GM18502 (cell line): ENCODE data around the gene PHLPP2.
A peak's percentile ranks its signal among the peaks of the same experiment; 100 is the strongest.

Source experiments
- ATAC-seq: cut with Tn5 transposase; IDR thresholded peaks from one replicate; pipeline ENCODE4 v1.9.1; 2021; ENCODE audit warnings: mild to moderate bottlenecking; ENCODE audit not compliant: unreplicated experiment, poor library complexity

Gene PHLPP2

GRCh38 chr16:71724320-71724751 is at the start of gene PHLPP2:
Gene PHLPP2, minus strand, starts transcription at chr16:71724701. Its CDS starts 9,906 bp downstream, at chr16:71714795.
- no peak for ATAC-seq

- ATAC-seq: no peak
These were observed 47.1 kb upstream of the PHLPP2 start for GRCh38 chr16:71771571-71771970.

- ATAC-seq: no peak
These were observed 44.7 kb upstream of the PHLPP2 start for GRCh38 chr16:71769222-71769621.

- no peak for ATAC-seq
These were observed 42.8 kb upstream of the PHLPP2 start for GRCh38 chr16:71767060-71767900.

- ATAC-seq: no peak
These were observed 37.7 kb upstream of the PHLPP2 start for GRCh38 chr16:71762186-71762585.

GRCh38 chr16:71761097-71761496 is 36.6 kb upstream of the PHLPP2 start:
- ATAC-seq: no peak

GRCh38 chr16:71758293-71758760 is 33.8 kb upstream of the PHLPP2 start:
- no peak for ATAC-seq

- no peak for ATAC-seq
These were observed 30.2 kb upstream of the PHLPP2 start for GRCh38 chr16:71754652-71755051.

- no peak for ATAC-seq
These were observed 29.6 kb upstream of the PHLPP2 start for GRCh38 chr16:71754108-71754507.

- ATAC-seq: no peak
These were observed 23.7 kb upstream of the PHLPP2 start for GRCh38 chr16:71748226-71748625.

GRCh38 chr16:71746442-71747046 is 22.0 kb upstream of the PHLPP2 start:
- ATAC-seq: no peak

- ATAC-seq: no peak
These were observed 14.4 kb upstream of the PHLPP2 start for GRCh38 chr16:71738855-71739254.

GRCh38 chr16:71737501-71737900 is 13.0 kb upstream of the PHLPP2 start:
- no peak for ATAC-seq

- ATAC-seq: no peak
These were observed 10.0 kb upstream of the PHLPP2 start for GRCh38 chr16:71734511-71734910.

- no peak for ATAC-seq
These were observed 8.1 kb upstream of the PHLPP2 start for GRCh38 chr16:71732587-71732986.

- no peak for ATAC-seq
These were observed 3.2 kb upstream of the PHLPP2 start for GRCh38 chr16:71727551-71728324.

GRCh38 chr16:71726476-71727315 is 2.2 kb upstream of the PHLPP2 start:
- ATAC-seq: no peak

GRCh38 chr16:71723537-71724319 is 773 bp downstream of the PHLPP2 start:
- ATAC-seq: peak; percentile 76
